Smooth muscle cell (in vitro differentiated cells): ENCODE data around the gene IL6ST. TPM values are rescaled to one million over a fixed set of nuclear protein-coding genes. Genes with fewer than 3 reads are reported as not detected.

Experiments used
- DNase-seq: peaks from one replicate; lab custom pipeline; 2025; ENCODE audit not compliant: unreplicated experiment; lab: John Stamatoyannopoulos, UW
- H2AFZ ChIP-seq: fragments of 200-600 bp; sonication (generic); 2 replicates; pipeline ENCODE4 v1.6.0; 2016; ENCODE audit warnings: antibody characterized with exemption, low read depth, mild to moderate bottlenecking
- H3F3A ChIP-seq: fragments of 200-600 bp; sonication (generic); 2 replicates; pipeline ENCODE4 v1.6.0; 2017; ENCODE audit warnings: antibody characterized with exemption, low read depth
- H3K27ac ChIP-seq: fragments of 200-600 bp; sonication (generic); 2 replicates; pipeline ENCODE4 v1.5.1; 2016; ENCODE audit warnings: low read depth, mild to moderate bottlenecking
- H3K27me3 ChIP-seq: fragments of 200-600 bp; sonication (generic); 2 replicates; pipeline ENCODE4 v1.6.1; 2016; ENCODE audit warnings: low read depth, mild to moderate bottlenecking
- H3K36me3 ChIP-seq: fragments of 200-600 bp; sonication (generic); 2 replicates; pipeline ENCODE4 v1.5.1; 2016; ENCODE audit warnings: low read depth
- H3K4me1 ChIP-seq: fragments of 200-600 bp; sonication (generic); 2 replicates; pipeline ENCODE4 v1.5.1; 2016; ENCODE audit warnings: low read depth
- H3K4me2 ChIP-seq: fragments of 200-600 bp; sonication (generic); 2 replicates; pipeline ENCODE4 v1.6.0; 2016; ENCODE audit warnings: mild to moderate bottlenecking
- H3K4me3 ChIP-seq: fragments of 200-600 bp; sonication (generic); 2 replicates; pipeline ENCODE4 v1.5.1; 2016; ENCODE audit warnings: mild to moderate bottlenecking
- H3K79me2 ChIP-seq: fragments of 200-600 bp; sonication (generic); 2 replicates; pipeline ENCODE4 v1.6.0; 2016; ENCODE audit warnings: low read depth, mild to moderate bottlenecking
- H3K9ac ChIP-seq: fragments of 200-600 bp; sonication (generic); 2 replicates; pipeline ENCODE4 v1.6.0; 2016; ENCODE audit warnings: low read depth
- H3K9me3 ChIP-seq: fragments of 200-600 bp; sonication (generic); replicated peaks from 2 replicates; pipeline ENCODE4 v1.5.1; 2016; ENCODE audit warnings: low read depth
- H4K20me1 ChIP-seq: fragments of 200-600 bp; sonication (generic); 2 replicates; pipeline ENCODE4 v1.6.0; 2016; ENCODE audit warnings: low read depth
- CTCF ChIP-seq: fragments of 200-600 bp; sonication (generic); IDR thresholded peaks from 2 replicates; pipeline ENCODE4 v1.5.1; 2017; ENCODE audit warnings: borderline replicate concordance, mild to moderate bottlenecking, antibody characterized with exemption; ENCODE audit not compliant: insufficient read depth, poor library complexity, severe bottlenecking
- WGBS: methylation state at CpG from one replicate; pipeline ENCODE4 v1.1.7; 2016; ENCODE audit warnings: low lambda C conversion rate; 5-methylcytosine and 5-hydroxymethylcytosine counted together
- polyA plus RNA-seq: library from polyadenylated mRNA; unstranded; fragments of >200 nt; fragmentation: Nextera tagmentation; extraction: Ambion mirVana; gene quantifications from 2 replicates; pipeline ENCODE4 v1.2.1, GENCODE V29; 2016
- small RNA-seq: library from RNA; depleted of rRNA; stranded (forward); fragments of <200 nt; gene quantifications from one replicate; pipeline ENCODE3, GENCODE V24; 2014
- total RNA-seq: library from RNA; depleted of rRNA; stranded (reverse); fragments of >200 nt; gene quantifications from 2 replicates; pipeline ENCODE4 v1.2.3, GENCODE V29; 2014

IL6ST gene
- total and polyA plus RNA-seq, 2 experiments from 2014 or later, result 555 to 1,401 TPM

- Histone ChIP-seq H4K20me1 (no peaks in the 10 kb centered on the region), H3K4me1 (no peaks in the 10 kb centered on the region), H3K9me3 (no peaks in the 10 kb centered on the region), H3K9ac (no peak overlapping the region), H3K27me3 (no peaks in the 10 kb centered on the region), H3K79me2 (no peaks in the 10 kb centered on the region), H3K4me2 (no peak overlapping the region), H2AFZ (no peak overlapping the region), H3K36me3 (no peaks in the 10 kb centered on the region), H3F3A (no peaks in the 10 kb centered on the region), H3K27ac (no peak overlapping the region), H3K4me3 (no peak overlapping the region)
- no peak for TF ChIP-seq CTCF
- WGBS, result 93% methylated on average over 5 of the region's 5 CpGs
- DNase-seq, result no peak
Measured at GRCh38 chr5:55888205-55888604, 106.6 kb downstream of the IL6ST start.

- Histone ChIP-seq H3K27ac (no peak overlapping the region), H3K4me1 (no peaks in the 10 kb centered on the region), H3K4me2 (no peak overlapping the region), H4K20me1 (no peaks in the 10 kb centered on the region), H3K79me2 (no peaks in the 10 kb centered on the region), H3K27me3 (no peaks in the 10 kb centered on the region), H3K4me3 (no peak overlapping the region), H3K9me3 (no peaks in the 10 kb centered on the region), H2AFZ (no peak overlapping the region), H3F3A (no peaks in the 10 kb centered on the region), H3K9ac (no peak overlapping the region), H3K36me3 (no peaks in the 10 kb centered on the region)
- WGBS, result 90% methylated on average over 9 of the region's 9 CpGs
- no peak for DNase-seq
- no peak for TF ChIP-seq CTCF
Measured at GRCh38 chr5:55885359-55885758, 109.4 kb downstream of the IL6ST start.

Small RNAs within 50 kb of the gene (small RNA-seq; reads per million reads assigned to genes)
- gene AC016596.1, result not detected
- gene RF01210, result not detected

Other genes with a start within 250 kb of the IL6ST start
- 2.2 TPM in 2 replicates for gene IL31RA, start 143.6 kb downstream of the IL6ST start, total RNA-seq
- gene IL31RA, start 143.6 kb downstream of the IL6ST start, polyA plus RNA-seq, result 0.63 and 0.67 TPM in 2 replicates
- 0.27 and 1.7 TPM in 2 replicates for gene ANKRD55, start 238.4 kb upstream of the IL6ST start, total RNA-seq
- gene ANKRD55, start 238.4 kb upstream of the IL6ST start, polyA plus RNA-seq, result 0.70 and 1.1 TPM in 2 replicates